ENCODE data around the gene RBP3. TPM values are rescaled to one million over a fixed set of nuclear protein-coding genes. Genes with fewer than 3 reads are reported as not detected.

Gene RBP3
- total RNA-seq, 1 donor from 2014 or later = not detected

DNA sequence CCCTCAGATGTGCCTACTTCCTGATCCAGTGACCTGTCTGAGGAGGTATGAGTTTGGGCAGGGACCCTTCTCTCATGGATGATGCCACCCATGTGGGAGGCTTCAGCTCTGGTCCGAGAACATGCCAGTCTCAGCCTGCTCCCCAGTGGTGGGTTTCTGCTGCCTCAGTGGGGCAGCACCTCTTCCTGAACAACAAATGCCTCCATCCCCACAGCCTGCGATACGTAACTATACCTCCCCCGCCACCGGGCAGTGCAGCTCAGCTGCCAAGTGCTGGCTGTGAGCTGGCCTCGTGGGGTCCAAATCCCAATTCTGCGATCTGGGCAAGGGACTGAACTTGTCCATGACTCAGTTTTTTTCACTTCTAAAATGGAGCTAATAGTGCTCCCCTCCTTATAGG, 45.1 kb upstream of the RBP3 start:
- H3K27me3 Mint-ChIP-seq (ENCODE audit: low read depth) = peaks cover 38% of the 10 kb centered on the region
- no peaks in the 10 kb centered on the region for H3K36me3 Mint-ChIP-seq (ENCODE audit: low read depth)
- H3K4me3 Mint-ChIP-seq = peak overlapping the region; percentile 59
- TF ChIP-seq, protein P1, sequence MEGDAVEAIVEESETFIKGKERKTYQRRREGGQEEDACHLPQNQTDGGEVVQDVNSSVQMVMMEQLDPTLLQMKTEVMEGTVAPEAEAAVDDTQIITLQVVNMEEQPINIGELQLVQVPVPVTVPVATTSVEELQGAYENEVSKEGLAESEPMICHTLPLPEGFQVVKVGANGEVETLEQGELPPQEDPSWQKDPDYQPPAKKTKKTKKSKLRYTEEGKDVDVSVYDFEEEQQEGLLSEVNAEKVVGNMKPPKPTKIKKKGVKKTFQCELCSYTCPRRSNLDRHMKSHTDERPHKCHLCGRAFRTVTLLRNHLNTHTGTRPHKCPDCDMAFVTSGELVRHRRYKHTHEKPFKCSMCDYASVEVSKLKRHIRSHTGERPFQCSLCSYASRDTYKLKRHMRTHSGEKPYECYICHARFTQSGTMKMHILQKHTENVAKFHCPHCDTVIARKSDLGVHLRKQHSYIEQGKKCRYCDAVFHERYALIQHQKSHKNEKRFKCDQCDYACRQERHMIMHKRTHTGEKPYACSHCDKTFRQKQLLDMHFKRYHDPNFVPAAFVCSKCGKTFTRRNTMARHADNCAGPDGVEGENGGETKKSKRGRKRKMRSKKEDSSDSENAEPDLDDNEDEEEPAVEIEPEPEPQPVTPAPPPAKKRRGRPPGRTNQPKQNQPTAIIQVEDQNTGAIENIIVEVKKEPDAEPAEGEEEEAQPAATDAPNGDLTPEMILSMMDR (conservative IDR thresholded peaks at IDR 0.05) = no peak
- H3K27ac Mint-ChIP-seq (ENCODE audit: unreplicated experiment) = no peak overlapping the region
- no peak for DNase-seq (ENCODE audit: low read depth, low spot score)
- no peaks in the 10 kb centered on the region for H3K9me3 Mint-ChIP-seq
- peaks cover 33% of the 10 kb centered on the region for H3K4me1 Mint-ChIP-seq

DNA sequence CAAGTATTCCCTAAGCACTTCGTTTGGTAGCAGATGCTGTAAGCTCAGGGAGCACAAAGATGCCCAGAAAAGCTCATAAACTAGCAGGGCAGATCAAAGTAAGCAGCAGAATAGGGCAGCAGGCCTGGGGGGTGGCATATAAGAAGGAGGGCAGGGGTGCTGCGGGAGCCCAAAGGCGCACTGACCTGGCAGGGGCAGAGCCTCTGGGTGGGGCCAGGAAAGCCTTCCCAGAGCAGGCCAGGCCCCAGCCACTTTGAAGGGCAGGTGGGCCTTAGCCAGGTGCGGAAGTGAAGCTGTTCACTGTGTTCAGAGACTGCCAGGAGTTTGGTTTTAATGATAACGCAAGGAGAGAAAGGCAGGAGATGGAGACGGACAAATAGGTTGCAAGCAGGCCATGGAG, 44.3 kb upstream of the RBP3 start:
- Mint-ChIP-seq H3K27ac (ENCODE audit: unreplicated experiment) (no peak overlapping the region), H3K27me3 (ENCODE audit: low read depth) (peaks cover 35% of the 10 kb centered on the region), H3K4me1 (peaks cover 25% of the 10 kb centered on the region), H3K4me3 (no peak overlapping the region), H3K36me3 (ENCODE audit: low read depth) (no peaks in the 10 kb centered on the region), H3K9me3 (no peaks in the 10 kb centered on the region)
- no peak for DNase-seq (ENCODE audit: low read depth, low spot score)
- TF ChIP-seq, protein P1 (conservative IDR thresholded peaks at IDR 0.05) = no peak

DNA sequence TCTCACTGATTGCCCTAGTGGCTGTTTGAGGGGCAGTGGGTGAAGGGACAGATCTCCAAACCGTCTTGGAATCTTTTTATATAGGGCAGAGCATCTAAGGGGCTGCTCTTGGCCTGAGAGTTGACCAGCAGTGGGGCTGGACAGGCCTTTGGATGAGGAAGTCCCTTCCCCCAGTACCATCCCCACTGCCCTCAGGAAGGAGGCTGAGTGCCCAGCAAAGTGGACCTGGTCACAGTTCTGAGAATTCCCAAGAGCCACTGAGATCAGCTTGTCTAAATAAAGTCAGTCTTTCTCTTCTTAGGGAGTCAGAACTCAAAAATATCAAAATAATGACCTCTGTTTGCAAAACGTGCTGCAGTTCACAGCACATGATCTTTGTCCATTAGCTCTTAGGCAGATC, 42.6 kb upstream of the RBP3 start:
- Mint-ChIP-seq H3K27ac (ENCODE audit: unreplicated experiment) (peak overlapping the region; percentile 57), H3K4me1 (peaks cover 15% of the 10 kb centered on the region), H3K4me3 (no peak overlapping the region), H3K9me3 (no peaks in the 10 kb centered on the region), H3K36me3 (ENCODE audit: low read depth) (no peaks in the 10 kb centered on the region), H3K27me3 (ENCODE audit: low read depth) (peaks cover 27% of the 10 kb centered on the region)
- DNase-seq (ENCODE audit: low read depth, low spot score) = no peak
- TF ChIP-seq, protein P1 (conservative IDR thresholded peaks at IDR 0.05) = no peak

DNA sequence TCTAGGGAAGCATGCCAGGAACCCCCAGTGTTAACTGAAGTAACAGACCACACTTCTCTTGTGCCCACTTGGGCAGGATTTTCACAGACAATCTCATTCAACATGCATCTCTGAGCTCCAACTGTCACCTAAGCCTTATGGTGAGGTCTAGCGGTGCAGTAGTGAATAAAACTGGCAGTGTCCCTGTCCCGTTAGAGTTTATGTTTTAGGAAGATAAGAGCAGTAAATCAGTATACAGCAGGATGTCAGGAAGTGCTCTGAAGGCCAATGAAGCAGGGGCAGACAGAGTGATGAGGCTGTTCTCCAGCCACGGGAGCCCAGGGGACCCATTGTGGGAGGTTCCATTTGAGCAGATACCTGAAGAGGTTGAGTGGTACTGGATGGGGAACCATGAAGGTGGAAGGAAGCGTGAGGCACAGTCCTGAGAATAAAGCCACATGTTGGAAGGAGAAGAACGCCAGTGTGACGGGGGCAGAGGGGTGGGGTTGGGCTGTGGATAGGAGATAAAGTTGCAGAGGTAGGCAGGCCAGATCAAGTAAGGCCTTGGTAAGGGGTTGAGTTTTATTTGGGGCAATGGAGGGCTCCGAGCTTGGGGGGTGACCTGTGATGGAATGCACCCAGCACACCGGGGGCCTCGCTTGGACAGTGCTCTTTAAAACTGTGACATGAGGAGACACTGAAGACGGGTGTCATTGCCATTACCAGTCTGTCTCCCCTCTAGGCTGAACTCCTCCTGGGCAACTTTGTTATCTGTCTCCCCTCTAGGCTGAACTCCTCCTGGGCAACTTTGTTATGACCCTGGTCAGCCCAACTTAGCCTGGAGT, 41.6 kb upstream of the RBP3 start:
- H3K27me3 Mint-ChIP-seq (ENCODE audit: low read depth) = peaks cover 20% of the 10 kb centered on the region
- no peaks in the 10 kb centered on the region for H3K9me3 Mint-ChIP-seq
- peaks cover 11% of the 10 kb centered on the region for H3K4me1 Mint-ChIP-seq
- no peak overlapping the region for H3K27ac Mint-ChIP-seq (ENCODE audit: unreplicated experiment)
- TF ChIP-seq, protein P1 (conservative IDR thresholded peaks at IDR 0.05) = no peak
- H3K4me3 Mint-ChIP-seq = no peak overlapping the region
- DNase-seq (ENCODE audit: low read depth, low spot score) = no peak
- no peaks in the 10 kb centered on the region for H3K36me3 Mint-ChIP-seq (ENCODE audit: low read depth)

GRCh38 chr10:47307381-47307780, 40.8 kb upstream of the RBP3 start:
- no peak overlapping the region for H3K4me3 Mint-ChIP-seq
- peaks cover 15% of the 10 kb centered on the region for H3K27me3 Mint-ChIP-seq (ENCODE audit: low read depth)
- DNase-seq (ENCODE audit: low read depth, low spot score) = no peak
- no peaks in the 10 kb centered on the region for H3K36me3 Mint-ChIP-seq (ENCODE audit: low read depth)
- H3K4me1 Mint-ChIP-seq = peaks cover 5% of the 10 kb centered on the region
- H3K9me3 Mint-ChIP-seq = no peaks in the 10 kb centered on the region
- TF ChIP-seq, protein P1 (conservative IDR thresholded peaks at IDR 0.05) = no peak
- H3K27ac Mint-ChIP-seq (ENCODE audit: unreplicated experiment) = no peak overlapping the region
